KMS-11 (cell line): ENCODE results near the gene NAV2.

Experiments used
- H2AFZ ChIP-seq: fragments of 200-600 bp; sonication (generic); 2 replicates; pipeline ENCODE4 v1.6.1; 2016; ENCODE audit warnings: antibody characterized with exemption, mixed run types, low read depth
- H3K27ac ChIP-seq: fragments of 200-600 bp; sonication (generic); 2 replicates; pipeline ENCODE4 v1.6.1; 2016; ENCODE audit warnings: mild to moderate bottlenecking, mixed run types
- H3K27me3 ChIP-seq: fragments of 200-600 bp; sonication (generic); 2 replicates; pipeline ENCODE4 v1.6.1; 2017; ENCODE audit warnings: mild to moderate bottlenecking, low read depth, mixed run types, moderate library complexity; ENCODE audit not compliant: insufficient read depth
- H3K36me3 ChIP-seq: fragments of 200-600 bp; sonication (generic); 2 replicates; pipeline ENCODE4 v1.6.1; 2017; ENCODE audit warnings: mild to moderate bottlenecking, mixed run types; ENCODE audit not compliant: insufficient read depth
- H3K4me1 ChIP-seq: fragments of 200-600 bp; sonication (generic); 2 replicates; pipeline ENCODE4 v1.6.1; 2016; ENCODE audit warnings: mild to moderate bottlenecking, low read depth, mixed run types; ENCODE audit not compliant: poor library complexity, severe bottlenecking
- H3K4me2 ChIP-seq: fragments of 200-600 bp; sonication (generic); 2 replicates; pipeline ENCODE4 v1.7.0; 2016; ENCODE audit warnings: mild to moderate bottlenecking, mixed run types
- H3K4me3 ChIP-seq: fragments of 200-600 bp; sonication (generic); IDR thresholded peaks from 2 replicates; pipeline ENCODE4 v1.6.1; 2017; ENCODE audit warnings: low read depth, low read length, mixed read lengths; ENCODE audit not compliant: insufficient read depth
- H3K79me2 ChIP-seq: fragments of 200-600 bp; sonication (generic); 2 replicates; pipeline ENCODE4 v1.6.1; 2016; ENCODE audit warnings: low read depth, mixed run types; ENCODE audit not compliant: insufficient read depth
- H3K9ac ChIP-seq: fragments of 200-600 bp; sonication (generic); 2 replicates; pipeline ENCODE4 v1.6.1; 2016; ENCODE audit warnings: mild to moderate bottlenecking, mixed run types
- H4K20me1 ChIP-seq: fragments of 200-600 bp; sonication (generic); 2 replicates; pipeline ENCODE4 v1.6.1; 2016; ENCODE audit warnings: mild to moderate bottlenecking, mixed run types; ENCODE audit not compliant: insufficient read depth
- CTCF ChIP-seq: fragments of 200-600 bp; sonication (generic); conservative IDR thresholded peaks from 2 replicates; pipeline ENCODE4 v1.6.1; 2017; ENCODE audit warnings: low read depth, mild to moderate bottlenecking, antibody characterized with exemption, low read length, moderate library complexity, mixed read lengths

NAV2 gene

GRCh38 chr11:20020198-20020597 is 307.6 kb downstream of the NAV2 start:
- H3K27ac ChIP-seq, result no peak overlapping the region
- no peaks in the 10 kb centered on the region for H3K4me1 ChIP-seq
- TF ChIP-seq CTCF, result no peak
- no peak overlapping the region for H3K9ac ChIP-seq
- no peaks in the 10 kb centered on the region for H3K79me2 ChIP-seq
- H3K36me3 ChIP-seq, result no peaks in the 10 kb centered on the region
- no peak overlapping the region for H3K4me2 ChIP-seq
- no peaks in the 10 kb centered on the region for H3K27me3 ChIP-seq
- no peak overlapping the region for H2AFZ ChIP-seq
- no peaks in the 10 kb centered on the region for H4K20me1 ChIP-seq
- H3K4me3 ChIP-seq, result no peak overlapping the region

- no peaks in the 10 kb centered on the region for H3K4me1 ChIP-seq
- no peak overlapping the region for H3K4me2 ChIP-seq
- no peaks in the 10 kb centered on the region for H3K79me2 ChIP-seq
- H3K27ac ChIP-seq, result no peak overlapping the region
- TF ChIP-seq CTCF, result no peak
- no peaks in the 10 kb centered on the region for H4K20me1 ChIP-seq
- H3K9ac ChIP-seq, result no peak overlapping the region
- H3K27me3 ChIP-seq, result no peaks in the 10 kb centered on the region
- H2AFZ ChIP-seq, result no peak overlapping the region
- no peak overlapping the region for H3K4me3 ChIP-seq
- H3K36me3 ChIP-seq, result no peaks in the 10 kb centered on the region
These were observed 308.1 kb downstream of the NAV2 start for GRCh38 chr11:20020716-20021115.

GRCh38 chr11:20021212-20021611 is 308.6 kb downstream of the NAV2 start:
- Histone ChIP-seq H3K4me2 (no peak overlapping the region), H3K4me3 (no peak overlapping the region), H3K27me3 (no peaks in the 10 kb centered on the region), H2AFZ (no peak overlapping the region), H3K4me1 (no peaks in the 10 kb centered on the region), H3K27ac (no peak overlapping the region), H3K79me2 (no peaks in the 10 kb centered on the region), H4K20me1 (no peaks in the 10 kb centered on the region), H3K36me3 (no peaks in the 10 kb centered on the region), H3K9ac (no peak overlapping the region)
- TF ChIP-seq CTCF, result no peak

GRCh38 chr11:20021771-20022362 is 309.2 kb downstream of the NAV2 start:
- Histone ChIP-seq H3K27me3 (no peaks in the 10 kb centered on the region), H3K36me3 (no peaks in the 10 kb centered on the region), H4K20me1 (no peaks in the 10 kb centered on the region), H3K4me3 (no peak overlapping the region), H3K4me1 (no peaks in the 10 kb centered on the region), H3K27ac (no peak overlapping the region), H3K9ac (no peak overlapping the region), H2AFZ (no peak overlapping the region), H3K79me2 (no peaks in the 10 kb centered on the region), H3K4me2 (no peak overlapping the region)
- no peak for TF ChIP-seq CTCF
